NCI-H187 treated with DMSO at 0.1 percent for 48 hours (cell line): Measurements from ENCODE around the gene DAPK2.
"Not testable (repeated sequence)": the region's sequence is repeated elsewhere in the genome, so short reads cannot be mapped to it uniquely, and the experiment has no call there.

Experiments used
- DNase-seq: peaks from one replicate; lab custom pipeline; 2025; lab: John Stamatoyannopoulos, UW

DAPK2 gene

GRCh38 chr15:64053674-64054073, 7.4 kb upstream of the DAPK2 start:
- DNase-seq: not testable (repeated sequence)

DNA sequence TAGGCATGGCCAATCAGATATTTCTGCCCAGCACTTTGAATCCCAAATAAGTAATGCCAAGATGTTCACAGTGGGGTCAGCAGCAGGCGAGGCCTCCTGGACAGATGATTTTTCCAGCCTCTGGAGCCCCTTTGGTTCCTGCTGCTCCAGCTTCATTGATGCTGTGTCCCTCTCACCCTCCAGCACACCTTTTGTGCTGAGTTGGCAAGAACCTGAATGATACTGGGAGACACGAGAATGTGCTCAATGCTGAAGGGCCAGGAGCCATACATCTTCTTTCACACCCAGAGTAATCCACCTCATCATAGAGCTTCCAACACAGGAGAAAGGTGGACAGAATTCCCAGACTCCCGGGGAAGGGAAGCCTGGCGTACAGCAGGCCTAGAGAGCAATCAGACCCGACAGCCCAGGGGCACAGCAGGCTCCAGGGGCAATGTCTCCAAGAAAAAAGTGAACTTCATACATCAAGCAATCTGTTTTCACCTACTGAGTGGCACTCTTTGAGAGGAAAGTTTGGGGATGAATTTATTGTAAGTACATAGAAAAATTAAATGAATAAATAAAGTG, 6.7 kb upstream of the DAPK2 start:
- DNase-seq: no peak

- DNase-seq: no peak
These were observed 5.3 kb upstream of the DAPK2 start for GRCh38 chr15:64051407-64052259.

DNA sequence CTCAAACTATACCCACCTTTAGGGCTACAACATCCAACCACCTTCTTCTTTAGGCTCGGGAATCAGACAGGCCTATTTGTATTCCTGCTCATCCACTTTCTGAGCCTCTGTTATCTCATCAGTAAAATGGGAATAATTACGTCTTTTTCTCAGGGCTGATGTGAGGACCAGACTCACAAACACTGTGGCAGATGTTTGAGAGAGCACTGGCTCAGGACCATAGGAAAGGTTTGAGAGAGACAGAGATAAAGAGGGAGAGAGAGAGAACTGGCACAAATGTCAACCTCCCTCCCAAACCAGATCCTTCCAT, 4.8 kb upstream of the DAPK2 start:
- DNase-seq: no peak

DNA sequence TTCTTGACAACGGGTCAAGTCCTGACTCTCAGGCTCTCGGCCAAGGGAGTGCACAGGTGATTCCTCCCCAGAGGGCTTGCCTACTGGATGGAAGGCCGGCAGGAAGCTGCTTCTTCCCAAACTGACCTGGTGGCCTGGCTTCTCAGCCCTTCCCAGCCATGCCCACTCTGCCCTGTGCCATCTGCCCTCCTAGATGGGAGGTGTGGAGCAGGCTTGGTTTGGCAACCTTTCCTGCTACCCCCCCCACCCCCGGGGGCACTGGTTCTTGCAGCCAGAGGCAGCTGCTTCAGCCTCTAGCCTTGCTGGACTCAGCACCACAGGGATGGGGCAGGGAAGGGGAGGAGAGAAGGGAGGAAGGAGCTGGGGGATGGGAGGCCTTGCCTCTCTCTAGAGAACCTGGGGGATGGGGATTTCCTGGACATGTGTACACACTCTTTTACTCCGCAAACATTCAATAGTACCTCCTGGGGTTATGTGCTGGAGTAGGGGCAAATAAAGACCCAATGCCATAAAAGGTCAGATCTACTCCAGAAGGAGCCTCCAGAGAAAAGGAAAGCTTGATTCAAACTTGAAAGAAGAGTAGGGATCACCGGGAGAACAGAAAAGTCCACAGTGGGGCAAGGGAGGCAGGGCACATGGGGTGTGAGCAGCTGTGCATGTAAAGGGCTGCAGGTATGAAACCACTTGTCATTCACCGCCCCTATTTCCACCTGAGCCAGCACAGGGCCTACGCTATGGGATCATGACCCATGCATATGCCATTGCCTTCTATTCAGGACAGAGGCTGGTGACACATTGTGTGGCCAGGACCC, 4.2 kb upstream of the DAPK2 start:
- no peak for DNase-seq

DNA sequence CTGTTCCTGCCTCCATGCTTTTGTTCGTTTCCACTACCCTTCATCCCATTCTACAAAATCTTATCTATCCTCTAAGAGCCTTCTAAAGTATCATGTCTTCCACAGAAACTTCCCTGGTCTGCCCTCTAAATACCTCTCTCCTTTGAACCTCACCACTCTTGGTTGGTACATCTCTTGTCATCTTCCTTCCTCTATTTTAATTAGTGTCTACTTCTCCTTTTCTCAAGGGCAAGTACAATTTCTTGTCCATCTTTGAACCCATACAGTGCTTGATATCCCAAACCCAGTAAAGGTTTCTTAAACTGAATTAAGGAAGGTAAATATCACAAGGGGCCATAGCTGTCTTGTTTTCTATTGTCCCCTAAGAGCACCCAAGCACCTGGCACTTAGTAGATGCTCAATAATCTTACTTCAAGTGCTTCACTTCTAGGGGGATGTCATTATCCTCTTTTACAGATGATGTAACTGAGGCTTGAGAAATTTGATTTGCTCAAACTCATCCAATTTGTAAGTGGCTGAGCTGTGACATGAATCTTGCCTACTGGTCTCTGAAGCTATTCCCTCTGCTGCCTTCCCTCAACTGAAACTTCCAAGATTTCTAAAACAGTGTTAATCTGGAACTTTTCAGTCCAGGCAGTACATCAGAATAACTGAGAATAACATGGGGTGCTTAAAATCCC, 2.6 kb upstream of the DAPK2 start:
- DNase-seq: no peak

GRCh38 chr15:64045774-64046420, 388 bp downstream of the DAPK2 start:
- no peak for DNase-seq

DNA sequence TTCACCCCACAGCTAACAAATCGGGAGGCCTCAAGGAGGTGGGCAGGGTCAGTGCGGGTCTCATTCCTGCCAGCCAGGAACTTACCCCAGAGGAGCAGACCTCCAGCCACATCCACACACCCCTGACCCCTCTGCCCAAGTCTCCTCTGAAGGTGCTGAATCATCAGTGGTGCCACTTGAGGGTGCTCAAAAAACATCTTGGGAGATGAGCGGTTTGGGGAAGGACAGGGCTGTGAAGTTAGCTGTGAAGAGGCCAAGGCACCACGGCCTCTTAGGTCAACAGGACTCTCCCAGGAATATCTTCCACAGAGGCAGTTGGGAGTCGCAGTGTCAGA, 1.2 kb downstream of the DAPK2 start:
- no peak for DNase-seq

GRCh38 chr15:64044300-64045100, 1.8 kb downstream of the DAPK2 start:
- DNase-seq: no peak

DNA sequence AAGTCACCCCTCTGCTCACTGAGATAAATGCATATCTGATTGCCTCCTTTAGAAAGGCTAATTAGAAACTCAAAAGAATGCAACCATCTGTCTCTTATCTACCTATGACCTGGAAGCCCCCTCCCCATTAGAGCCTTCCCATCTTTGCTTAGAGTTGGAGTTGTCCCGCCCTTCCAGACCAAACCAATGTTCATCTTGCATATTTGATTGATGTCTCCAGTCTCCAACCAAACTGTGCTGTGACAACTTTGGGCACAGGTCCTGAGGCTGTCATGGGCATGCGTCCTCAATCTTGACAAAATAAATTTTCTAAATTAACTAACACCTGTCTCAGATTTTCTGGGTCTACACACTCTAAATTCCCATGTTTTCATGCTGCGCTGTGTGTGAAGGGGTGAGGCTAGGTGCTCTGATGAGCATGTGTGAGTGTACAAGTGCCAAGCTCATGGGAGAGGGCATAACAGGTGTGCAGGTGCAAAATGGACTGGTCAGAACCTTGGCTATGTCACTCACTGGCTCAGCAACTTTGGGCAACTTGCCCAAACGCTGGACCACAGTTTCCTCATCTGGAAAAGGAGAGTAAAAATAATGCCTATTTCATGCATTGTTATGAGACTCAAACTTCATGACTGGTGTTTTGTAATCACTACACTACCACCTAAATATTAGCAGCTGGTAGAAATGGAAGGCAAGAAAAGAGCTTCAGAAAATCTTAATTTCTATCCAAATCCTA, 7.2 kb downstream of the DAPK2 start:
- DNase-seq: no peak

DNA sequence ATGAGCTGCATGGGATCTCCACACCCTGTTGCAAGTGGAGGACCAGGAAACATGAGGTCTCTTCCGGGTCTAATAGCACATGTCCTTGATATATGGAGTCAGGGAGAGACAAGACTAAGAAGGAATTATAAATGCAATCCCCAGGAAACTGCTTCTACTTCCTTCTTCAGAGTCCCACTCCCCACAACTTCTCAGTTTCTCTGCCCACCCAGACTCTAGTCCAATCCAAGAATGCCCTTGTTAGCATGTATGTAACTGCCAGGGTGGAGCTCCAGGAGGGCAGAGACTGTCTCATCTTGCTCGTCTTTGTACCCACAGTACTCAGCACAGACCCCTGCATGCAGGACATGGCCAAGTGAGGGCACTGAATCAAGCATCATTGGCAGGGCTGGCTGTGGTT, 8.3 kb downstream of the DAPK2 start:
- DNase-seq: no peak

DNA sequence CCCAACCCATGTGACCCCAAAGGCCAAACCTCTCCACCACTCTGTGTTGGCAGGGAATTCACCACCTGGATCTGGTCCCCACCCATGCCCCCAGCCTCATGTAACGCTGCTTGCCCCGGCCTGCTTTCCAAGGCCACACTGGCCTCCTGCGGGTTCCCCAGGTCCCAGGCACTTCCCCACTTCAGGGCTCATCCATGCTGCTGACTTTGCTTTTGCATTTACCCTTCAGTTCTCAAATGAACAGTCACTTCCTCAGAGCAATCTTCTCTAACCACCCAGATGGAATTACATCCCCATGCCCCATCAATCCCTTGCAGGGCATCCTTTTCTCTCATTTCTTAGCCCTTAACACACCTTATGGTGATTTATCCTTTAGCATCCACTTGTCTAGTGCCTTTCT, 9.2 kb downstream of the DAPK2 start:
- no peak for DNase-seq

DNA sequence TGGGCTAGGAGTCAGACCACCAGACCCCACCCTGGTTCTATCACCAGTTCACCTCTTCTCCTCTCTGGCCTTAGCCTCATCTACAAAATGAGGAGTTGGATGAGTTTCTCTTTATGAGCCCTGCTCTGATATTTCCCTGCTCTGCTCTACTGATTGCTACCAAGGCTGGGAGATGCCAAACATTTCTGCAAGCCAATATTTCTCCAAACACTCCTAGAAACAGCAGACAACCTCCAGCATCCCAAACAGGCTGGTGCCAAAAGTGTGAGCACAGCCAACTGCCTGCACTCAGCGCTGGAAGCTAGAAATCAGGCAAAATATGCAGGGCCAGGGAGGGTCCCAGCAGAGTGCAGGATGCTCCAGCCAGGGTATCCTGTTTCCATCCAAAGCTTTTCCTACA, 10.8 kb downstream of the DAPK2 start:
- no peak for DNase-seq

DNA sequence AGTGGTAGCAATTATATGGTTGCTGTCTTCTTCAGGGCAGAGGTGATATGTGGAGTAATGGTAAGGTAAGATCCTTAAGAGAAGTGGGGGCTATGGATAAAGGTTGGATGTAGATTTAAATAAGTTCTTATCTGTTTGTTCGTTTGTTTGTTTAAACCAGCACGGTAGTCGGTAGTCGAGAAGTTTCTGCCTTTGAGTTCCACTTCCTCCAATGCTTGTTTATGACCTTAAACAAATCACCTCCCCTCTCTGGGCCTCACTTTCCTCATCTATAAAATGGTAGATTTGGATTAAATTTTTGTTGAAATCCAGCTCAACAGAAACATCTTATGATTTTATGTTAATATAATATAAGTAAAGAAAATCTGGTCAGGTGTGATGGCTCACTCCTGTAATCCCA, 11.8 kb downstream of the DAPK2 start:
- DNase-seq: no peak

DNA sequence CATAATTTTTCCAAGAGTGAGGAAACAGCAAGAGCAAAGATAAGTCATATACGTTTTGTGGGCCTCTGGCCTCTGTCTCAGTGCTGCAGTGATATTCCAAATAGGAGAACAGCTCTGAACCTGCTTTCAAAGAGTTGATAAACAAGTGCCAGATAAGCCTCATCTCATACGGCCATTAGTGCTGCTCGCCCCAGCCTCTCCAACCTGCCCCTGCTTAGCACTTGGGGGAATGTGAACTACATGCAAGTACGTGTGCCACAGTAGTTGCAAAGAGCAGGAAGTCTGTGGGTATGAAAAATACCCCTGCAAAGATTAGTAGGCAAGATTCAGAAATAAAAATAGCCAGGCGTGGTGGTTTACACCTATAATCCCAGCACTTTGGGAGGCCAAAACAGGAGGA, 14.0 kb downstream of the DAPK2 start:
- DNase-seq: no peak

DNA sequence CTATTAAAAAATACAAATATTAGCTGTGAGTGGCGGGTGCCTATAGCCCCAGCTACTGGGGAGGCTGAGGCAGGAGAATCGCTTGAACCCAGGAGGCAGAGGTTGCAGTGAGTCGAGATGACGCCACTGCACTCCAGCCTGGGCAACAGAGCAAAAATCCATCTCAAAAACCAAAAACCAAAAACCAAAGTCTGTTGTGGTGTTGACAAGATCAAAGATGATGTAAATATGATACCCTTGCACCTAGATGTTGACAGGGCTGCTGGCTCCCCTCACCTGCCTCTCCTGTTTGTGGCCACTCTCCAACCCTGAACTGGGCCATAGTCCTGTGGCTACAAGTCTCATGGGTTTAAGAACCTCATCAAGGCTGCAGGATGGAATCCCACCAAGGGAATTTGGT, 16.2 kb downstream of the DAPK2 start:
- no peak for DNase-seq

- DNase-seq: no peak
These were observed 16.7 kb downstream of the DAPK2 start for GRCh38 chr15:64029633-64030032.

DNA sequence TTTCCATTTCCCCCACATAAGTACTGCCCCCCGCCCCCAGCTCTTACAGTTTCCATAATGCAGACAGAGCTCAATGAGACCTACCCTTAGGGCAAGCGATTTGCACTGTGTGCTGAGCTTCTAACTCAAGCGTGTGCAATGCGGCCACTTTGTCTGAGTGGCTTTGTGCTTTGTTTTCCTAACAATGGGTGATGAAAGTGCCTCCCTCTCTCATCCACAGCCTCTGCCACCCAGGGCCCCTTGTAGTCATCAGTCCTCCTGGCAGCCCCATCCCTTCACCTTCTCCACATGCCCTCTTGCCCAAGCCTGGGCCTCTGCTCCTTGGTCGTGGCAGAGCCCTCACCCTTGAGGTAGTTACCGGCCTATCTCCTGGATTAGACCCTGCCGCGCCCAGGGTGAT, 17.2 kb downstream of the DAPK2 start:
- no peak for DNase-seq

GRCh38 chr15:64026591-64026990, 19.7 kb downstream of the DAPK2 start:
- no peak for DNase-seq

DNA sequence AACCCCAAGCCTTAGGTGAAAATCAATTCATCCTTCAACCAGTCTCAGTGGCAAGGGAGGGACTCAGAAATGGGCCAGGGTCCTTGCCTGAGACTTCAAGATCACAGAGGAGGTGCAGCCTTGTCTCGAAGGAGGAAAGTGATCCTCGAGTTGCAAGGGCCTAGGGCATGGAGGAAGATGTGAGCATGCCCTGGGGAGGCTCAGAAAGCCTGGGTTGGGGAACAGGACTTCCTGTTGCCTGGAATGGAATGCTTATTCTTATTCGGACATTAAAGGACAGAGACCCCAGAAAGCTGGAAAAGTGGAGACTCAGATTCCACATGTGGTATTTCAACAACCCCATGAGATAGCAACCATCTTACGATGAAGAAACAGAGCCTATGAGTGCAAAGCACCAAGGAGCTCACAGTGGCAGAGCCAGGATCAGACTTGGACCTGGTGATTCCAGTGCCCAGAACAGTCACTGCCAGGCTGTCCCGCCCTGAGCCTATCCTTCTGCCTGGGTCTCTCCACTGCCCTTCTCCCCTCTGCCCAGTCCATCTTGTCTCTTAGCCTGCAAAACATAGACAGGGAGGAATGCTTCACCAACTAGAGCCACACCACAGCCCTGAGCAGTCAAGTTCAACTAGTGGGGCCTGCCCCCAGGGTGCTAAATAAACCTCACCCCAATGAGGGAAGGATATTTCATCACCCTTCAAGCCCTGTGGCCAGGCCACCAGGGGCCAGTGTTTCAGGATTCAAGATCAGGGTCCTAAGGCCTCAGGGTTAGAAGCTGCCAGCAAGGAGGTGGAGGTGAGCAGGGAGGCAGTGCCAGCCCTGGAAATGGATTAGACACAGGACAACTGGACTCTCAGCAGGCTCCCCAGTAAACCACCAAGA, 21.9 kb downstream of the DAPK2 start:
- no peak for DNase-seq
